DND-41 (cell line): ENCODE results near the gene ARMC7.

Source experiments
- EZH2 ChIP-seq: IDR thresholded peaks from 3 replicates; pipeline ENCODE4 v1.6.1; 2012; ENCODE audit warnings: borderline replicate concordance, low read depth, mild to moderate bottlenecking, moderate library complexity, low read length, inconsistent platforms; ENCODE audit not compliant: severe bottlenecking
- TF ChIP-seq, protein P1 (sequence below): IDR thresholded peaks from 2 replicates; pipeline ENCODE4 v1.5.1; 2012; ENCODE audit warnings: borderline replicate concordance, low read length, moderate library complexity, mild to moderate bottlenecking; ENCODE audit not compliant: poor library complexity, severe bottlenecking; ENCODE audit errors: extremely low read depth

DNA sequence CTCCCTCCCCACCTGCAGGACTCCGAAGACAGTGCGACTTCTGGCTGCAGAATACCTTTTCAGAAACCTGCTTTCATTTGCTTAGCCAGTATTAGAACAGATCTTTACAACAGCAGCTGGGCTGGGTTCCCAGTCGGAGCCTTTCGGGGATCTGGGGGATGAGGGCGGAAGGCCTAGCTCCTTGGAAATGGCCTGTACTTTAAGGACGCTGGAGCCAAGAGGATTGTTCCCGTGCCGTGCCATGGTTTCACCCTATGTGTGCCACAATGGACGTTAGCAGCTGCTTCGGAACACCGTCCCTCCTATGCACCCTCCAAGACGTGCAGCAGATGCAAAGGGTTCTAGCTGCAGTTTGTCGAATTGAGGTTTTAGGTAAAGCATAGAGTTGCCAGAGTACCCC is 46.6 kb upstream of the ARMC7 start:
- TF ChIP-seq EZH2: no peak
- TF ChIP-seq, protein P1, sequence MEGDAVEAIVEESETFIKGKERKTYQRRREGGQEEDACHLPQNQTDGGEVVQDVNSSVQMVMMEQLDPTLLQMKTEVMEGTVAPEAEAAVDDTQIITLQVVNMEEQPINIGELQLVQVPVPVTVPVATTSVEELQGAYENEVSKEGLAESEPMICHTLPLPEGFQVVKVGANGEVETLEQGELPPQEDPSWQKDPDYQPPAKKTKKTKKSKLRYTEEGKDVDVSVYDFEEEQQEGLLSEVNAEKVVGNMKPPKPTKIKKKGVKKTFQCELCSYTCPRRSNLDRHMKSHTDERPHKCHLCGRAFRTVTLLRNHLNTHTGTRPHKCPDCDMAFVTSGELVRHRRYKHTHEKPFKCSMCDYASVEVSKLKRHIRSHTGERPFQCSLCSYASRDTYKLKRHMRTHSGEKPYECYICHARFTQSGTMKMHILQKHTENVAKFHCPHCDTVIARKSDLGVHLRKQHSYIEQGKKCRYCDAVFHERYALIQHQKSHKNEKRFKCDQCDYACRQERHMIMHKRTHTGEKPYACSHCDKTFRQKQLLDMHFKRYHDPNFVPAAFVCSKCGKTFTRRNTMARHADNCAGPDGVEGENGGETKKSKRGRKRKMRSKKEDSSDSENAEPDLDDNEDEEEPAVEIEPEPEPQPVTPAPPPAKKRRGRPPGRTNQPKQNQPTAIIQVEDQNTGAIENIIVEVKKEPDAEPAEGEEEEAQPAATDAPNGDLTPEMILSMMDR: no peak
